NCI-H510A (cell line): ENCODE measurements around the gene NR4A1.

Source experiments
- DNase-seq: peaks from one replicate; lab custom pipeline; 2025; lab: John Stamatoyannopoulos, UW

NR4A1 gene

GRCh38 chr12:52050758-52051541, at the start of gene NR4A1:
Gene NR4A1 (plus strand): TSS chr12:52051442. CDS start chr12:52054329, 2,887 bp downstream.
- peak; percentile 91 for DNase-seq

- DNase-seq: no peak
Observed at GRCh38 chr12:52003016-52003550, 48.2 kb upstream of the NR4A1 start.

- DNase-seq: no peak
Observed at GRCh38 chr12:52003591-52003990, 47.7 kb upstream of the NR4A1 start.

GRCh38 chr12:52004042-52004648, 47.1 kb upstream of the NR4A1 start:
- DNase-seq: no peak

- DNase-seq: no peak
Observed at GRCh38 chr12:52005218-52005902, 45.9 kb upstream of the NR4A1 start.

- no peak for DNase-seq
Observed at GRCh38 chr12:52005903-52006703, 45.1 kb upstream of the NR4A1 start.

GRCh38 chr12:52006726-52007157, 44.5 kb upstream of the NR4A1 start, which contains the start of gene TAMALIN:
Gene TAMALIN (plus strand): TSS chr12:52006946. CDS start chr12:52007020, 74 bp downstream.
- peak; percentile 43 for DNase-seq

- no peak for DNase-seq
Observed at GRCh38 chr12:52007158-52007921, 43.9 kb upstream of the NR4A1 start.

- no peak for DNase-seq
Observed at GRCh38 chr12:52007982-52008510, 43.2 kb upstream of the NR4A1 start.

GRCh38 chr12:52009081-52009751, 42.0 kb upstream of the NR4A1 start:
- no peak for DNase-seq

- DNase-seq: no peak
Observed at GRCh38 chr12:52010152-52010622, 41.1 kb upstream of the NR4A1 start.

- no peak for DNase-seq
Observed at GRCh38 chr12:52010692-52011601, 40.3 kb upstream of the NR4A1 start.

GRCh38 chr12:52011602-52012214, 39.5 kb upstream of the NR4A1 start:
- DNase-seq: no peak

GRCh38 chr12:52013626-52014310, 37.5 kb upstream of the NR4A1 start:
- no peak for DNase-seq

GRCh38 chr12:52014567-52015530, 36.4 kb upstream of the NR4A1 start:
- no peak for DNase-seq

- no peak for DNase-seq
Observed at GRCh38 chr12:52015532-52016041, 35.7 kb upstream of the NR4A1 start.
